Heart right ventricle (tissue), 16 donors: Measurements from ENCODE around the gene SLC12A6. TPM values are rescaled to one million over a fixed set of nuclear protein-coding genes. Genes with fewer than 3 reads are reported as not detected.
"Not testable (repeated sequence)": the region's sequence is repeated elsewhere in the genome, so short reads cannot be mapped to it uniquely, and the experiment has no call there.

ENCODE experiments used
- ATAC-seq, 8 donors: fragments of 200-7000 bp; cut with Tn5 transposase; one replicate each; pipeline ENCODE4 v1.9.1; 2020; ENCODE audit warnings: mild to moderate bottlenecking in 8 of 8, moderate library complexity in 8 of 8, moderate number of reproducible peaks in 1 of 8
- DNase-seq, 2 donors: peaks; one replicate each; pipeline ENCODE4 v3.0.0-alpha.2; 2020
- H3K27ac ChIP-seq, 10 donors: fragments of 200-600 bp; sonication (generic) in 2 of 10; one replicate each; pipeline versions ENCODE4 v1.5.0 to v1.8.0; 2020 to 2022; ENCODE audit warnings: mild to moderate bottlenecking in 3 of 10
- H3K27me3 ChIP-seq, 7 donors: fragments of 200-600 bp; one replicate each; pipeline ENCODE4 v1.8.0; 2021 to 2022; ENCODE audit warnings: mild to moderate bottlenecking in 2 of 7
- H3K36me3 ChIP-seq, 9 donors: fragments of 200-600 bp; sonication (generic) in 1 of 9; one replicate each; pipeline versions ENCODE4 v1.5.0 to v1.8.0; 2020 to 2022; ENCODE audit warnings: mild to moderate bottlenecking in 2 of 9
- H3K4me1 ChIP-seq, 9 donors: fragments of 200-600 bp; sonication (generic) in 1 of 9; one replicate each; pipeline versions ENCODE4 v1.5.0 to v1.8.0; 2020 to 2022; ENCODE audit warnings: mild to moderate bottlenecking in 4 of 9
- H3K4me3 ChIP-seq, 10 donors: fragments of 200-600 bp; sonication (generic) in 2 of 10; one replicate each; pipeline versions ENCODE4 v1.5.0 to v1.8.0; 2020 to 2022; ENCODE audit warnings: mild to moderate bottlenecking in 7 of 10, moderate library complexity in 2 of 10
- H3K9me3 ChIP-seq, 11 donors: fragments of 200-600 bp in 10 of 11; sonication (generic) in 2 of 11; one replicate each; pipeline versions ENCODE4 v1.5.0 to v1.8.0; 2013 to 2022; ENCODE audit warnings: mild to moderate bottlenecking in 2 of 11, control low read depth in 1 of 11, moderate library complexity in 1 of 11
- WGBS, 2 donors: extraction: QIAGEN DNeasy Blood & Tissue Kit; methylation state at CpG; one replicate each; pipeline ENCODE4 v1.1.7; 2013; ENCODE audit warnings: inconsistent platforms in 1 of 2; 5-methylcytosine and 5-hydroxymethylcytosine counted together
- intact Hi-C, 10 donors: fragments of 100-400 bp; cut with DNase I; formaldehyde crosslinking; loops; one replicate each; pipeline versions ENCODE4 v1.11.1 to v1.14.2; 2022
- polyA plus RNA-seq, 2 donors: library from polyadenylated mRNA; stranded (reverse); fragments of 200-250 nt; gene quantifications; one replicate each; pipeline ENCODE4 v1.2.3, GENCODE V29; 2013
- total RNA-seq, 10 donors: library from RNA; stranded (reverse); fragmentation: NEBNext Ultra II Directional in 3 of 10; extraction: Animal tissue kit (Norgen Biotek cat#: 25700) in 3 of 10; gene quantifications; one replicate each; pipeline versions ENCODE4 v1.2.1 to v1.2.4, GENCODE V29; 2021 to 2023
- TF ChIP-seq, protein P1 (sequence below), 9 donors: fragments of 200-600 bp; sonication (generic) in 2 of 9; IDR thresholded peaks; one replicate each; pipeline versions ENCODE4 v1.5.0 to v1.8.0; 2021 to 2022; ENCODE audit warnings: antibody characterized with exemption in 9 of 9, mild to moderate bottlenecking in 5 of 9, moderate library complexity in 1 of 9
- donor health status: Arrhythmogenic right ventricular cardiomyopathy.
- donor health status: ischemic (EF 13 %, LVEDD 7.1; RV severe dilation, severe dysfunction).
- donor health status: healthy with polysubstance abuse.
- donor health status: DM: no; HTN: yes; CAD: no.
- donor health status: DM: no; HTN: no; CAD: no.
- donor health status: ischemic (EF 25% LVEDD 6.9; RV normal size, moderate dysfunction).
- donor health status: ischemic (EF 25% LVEDD 5.7; RV mildly dilated, moderate dysfunction).
- donor health status: healthy.
- donor health status: DM: yes; HTN: yes; CAD: no.
- donor health status: Ischemic cardiomyopathy.
- donor health status: ischemic (EF 35%, LVEDD 5.7; RV mildly dilated, moderate dysfunction).
- donor health status: nonischemic (EF 11% LVEDD 7.7; RV severe dilation, severe dysfunction).
- donor health status: DM: yes; HTN: yes; CAD: no.
- donor health status: PGD.
- donor health status: ischemic (EF 29% LVEDD 5.4; RV normal size, mild dysfunction).
- donor health status: nonischemic (EF 23%, LVEDD 6.1; RV moderate dilation, normal function).

SLC12A6 gene
- total and polyA plus RNA-seq, 12 donors, result 3.4 to 33.6 (median 24.3) TPM

DNA sequence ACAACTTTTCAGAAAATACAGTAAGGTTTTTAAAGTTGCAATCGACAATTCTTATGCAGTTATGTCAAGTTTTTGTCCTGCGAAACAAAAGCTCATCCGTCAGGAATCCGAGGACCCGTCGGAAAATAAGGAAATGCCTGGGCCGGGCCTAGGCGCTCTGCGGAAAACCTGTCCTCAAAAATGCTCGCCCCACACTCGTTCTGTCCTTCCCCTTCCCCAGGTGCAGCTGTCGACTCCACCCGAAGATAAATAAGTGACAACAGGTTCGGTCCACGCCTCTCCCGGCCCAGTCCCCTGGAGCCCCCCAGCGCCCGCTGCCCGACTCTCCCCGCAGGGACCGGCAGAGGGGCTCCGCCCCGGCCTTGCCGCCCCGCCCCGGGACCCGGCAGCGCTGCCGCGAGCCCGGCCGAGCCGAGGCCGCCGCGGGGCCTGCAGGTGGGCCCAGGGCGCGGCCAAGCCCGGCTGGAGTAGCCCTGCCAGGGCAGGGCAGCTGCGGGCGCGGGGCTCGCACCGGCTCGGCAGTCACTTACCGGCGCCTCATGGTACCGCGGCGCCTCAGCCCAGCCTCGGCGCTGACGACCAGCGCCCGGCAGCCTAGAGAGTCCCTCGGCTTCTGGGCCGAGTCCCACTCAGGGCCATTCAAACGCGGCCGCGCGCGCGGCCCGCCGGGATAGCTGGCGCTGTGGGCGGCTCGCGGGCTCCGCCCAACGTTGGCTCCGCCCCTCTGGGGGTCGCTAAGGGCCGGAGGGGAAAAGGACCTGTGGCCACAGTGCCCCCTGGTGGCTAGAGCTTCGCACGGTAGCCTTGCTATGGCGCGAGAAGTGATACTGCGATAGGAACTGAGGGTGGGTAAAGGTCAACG is 127.9 kb downstream of the SLC12A6 start, which contains the start of gene KATNBL1:
TSS of gene KATNBL1 (minus strand) at position 676 of the 862 bp plus-strand sequence. CDS start 46,420 bp downstream, outside the sequence.
- Histone ChIP-seq H3K9me3 (no peaks in the 10 kb centered on the region), H3K27ac (peak within 1 kb of the TSS; percentile 5 to 90 (median 82)), H3K27me3 (no peaks in the 10 kb centered on the region), H3K4me1 (peaks cover 7 to 25% (median 13%) of the 10 kb centered on the region in 9 donors), H3K4me3 (peak within 1 kb of the TSS; percentile 46 to 90 (median 68)), H3K36me3 (peaks cover 0 to 7% (median 0%) of the 10 kb centered on the region in 9 donors)
- intact Hi-C loops, result loop anchor here (1.0 to 10.0 kb wide), 9 partner anchors 15 to 149 kb away; partner anchors contain the start of genes EMC7 (in 2 of the 10) and PGBD4 (in 2 of the 10)
- ATAC-seq (peak; percentile 99 to 100 (median 100)), DNase-seq (peak; percentile 97 to 99)
- 0 to 1% methylated on average over 77 to 81 of the region's 81 CpGs for WGBS, 2 donors
- TF ChIP-seq, protein P1, sequence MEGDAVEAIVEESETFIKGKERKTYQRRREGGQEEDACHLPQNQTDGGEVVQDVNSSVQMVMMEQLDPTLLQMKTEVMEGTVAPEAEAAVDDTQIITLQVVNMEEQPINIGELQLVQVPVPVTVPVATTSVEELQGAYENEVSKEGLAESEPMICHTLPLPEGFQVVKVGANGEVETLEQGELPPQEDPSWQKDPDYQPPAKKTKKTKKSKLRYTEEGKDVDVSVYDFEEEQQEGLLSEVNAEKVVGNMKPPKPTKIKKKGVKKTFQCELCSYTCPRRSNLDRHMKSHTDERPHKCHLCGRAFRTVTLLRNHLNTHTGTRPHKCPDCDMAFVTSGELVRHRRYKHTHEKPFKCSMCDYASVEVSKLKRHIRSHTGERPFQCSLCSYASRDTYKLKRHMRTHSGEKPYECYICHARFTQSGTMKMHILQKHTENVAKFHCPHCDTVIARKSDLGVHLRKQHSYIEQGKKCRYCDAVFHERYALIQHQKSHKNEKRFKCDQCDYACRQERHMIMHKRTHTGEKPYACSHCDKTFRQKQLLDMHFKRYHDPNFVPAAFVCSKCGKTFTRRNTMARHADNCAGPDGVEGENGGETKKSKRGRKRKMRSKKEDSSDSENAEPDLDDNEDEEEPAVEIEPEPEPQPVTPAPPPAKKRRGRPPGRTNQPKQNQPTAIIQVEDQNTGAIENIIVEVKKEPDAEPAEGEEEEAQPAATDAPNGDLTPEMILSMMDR (IDR thresholded peaks at IDR 0.05), result peak; percentile 92 to 98 (median 96)

DNA sequence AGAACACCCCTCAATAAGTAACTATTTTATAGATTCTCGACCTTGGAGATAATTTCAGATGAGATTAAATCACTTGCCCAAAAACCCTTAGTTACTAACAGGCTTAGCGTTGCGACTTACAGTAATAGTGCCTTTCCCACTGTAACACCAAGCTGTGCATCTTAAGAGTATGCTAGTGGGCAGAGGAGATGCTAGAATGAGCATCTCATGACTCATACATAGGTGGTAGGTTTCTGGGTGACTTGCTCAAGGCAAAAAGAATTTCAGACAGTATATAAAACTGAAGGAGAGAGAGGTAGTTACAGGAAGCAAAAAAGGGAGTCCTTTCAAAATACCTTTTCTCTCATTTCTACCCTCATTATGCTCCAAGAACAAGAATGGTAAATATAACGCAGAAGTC is 131.6 kb downstream of the SLC12A6 start:
- Histone ChIP-seq H3K4me3 (no peak overlapping the region), H3K27ac (no peak overlapping the region), H3K4me1 (peaks cover 7 to 25% (median 13%) of the 10 kb centered on the region in 9 donors), H3K36me3 (peaks cover 0 to 9% (median 0%) of the 10 kb centered on the region in 9 donors), H3K9me3 (no peaks in the 10 kb centered on the region), H3K27me3 (no peaks in the 10 kb centered on the region)
- intact Hi-C loops, result loop anchor here in 2 of 10 donors (5.0 to 10.0 kb wide), 2 partner anchors 61 to 104 kb away; partner anchors contain the start of genes EMC7 (in 1 of the 2) and PGBD4 (in 1 of the 2)
- 95% methylated on average over 4 of the region's 4 CpGs for WGBS, 2 donors
- ATAC-seq, result no peak
- DNase-seq, result no peak
- TF ChIP-seq, protein P1 (IDR thresholded peaks at IDR 0.05), result no peak

DNA sequence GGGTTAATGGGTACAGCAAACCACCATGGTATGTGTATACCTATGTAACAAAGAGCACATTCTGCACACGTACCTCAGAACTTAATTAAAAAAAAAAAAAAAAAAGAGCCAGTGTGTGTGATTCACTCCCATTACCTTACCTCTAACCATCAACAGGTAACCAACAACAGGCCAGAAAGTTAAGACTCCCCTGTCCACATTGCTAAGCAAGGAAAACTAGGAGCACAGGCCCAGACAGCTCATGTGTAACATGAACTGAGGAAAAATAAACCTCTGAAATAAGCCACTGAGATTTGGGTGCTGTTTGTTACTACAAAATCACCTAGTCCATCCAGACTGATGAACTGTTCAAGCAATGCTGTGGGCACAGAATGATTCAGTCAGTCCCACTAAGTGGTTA is 133.6 kb downstream of the SLC12A6 start:
- WGBS, 2 donors, result 92% methylated on average over 1 of the region's 1 CpG
- no peak for DNase-seq
- H3K27me3 ChIP-seq, result no peaks in the 10 kb centered on the region

DNA sequence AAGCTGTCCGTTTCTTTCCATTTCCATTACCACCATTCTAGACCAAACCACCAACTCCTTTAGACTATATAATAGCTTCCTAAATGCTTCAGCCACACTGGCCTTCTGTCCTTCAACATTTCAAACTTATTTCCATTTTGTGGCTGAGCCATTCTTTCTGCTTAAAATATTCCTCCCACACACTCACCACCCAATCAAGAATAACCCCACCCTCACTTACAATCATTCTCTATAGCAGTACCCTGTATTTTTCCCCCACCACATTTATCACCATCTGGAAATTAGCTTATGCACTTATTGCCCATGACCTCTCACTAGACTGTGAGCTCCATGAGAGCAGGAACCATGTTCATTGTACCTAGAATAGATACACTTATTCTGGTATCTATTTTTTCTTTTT is 134.3 kb downstream of the SLC12A6 start:
- no peak for DNase-seq
- Histone ChIP-seq H3K9me3 (peaks cover 0 to 4% (median 0%) of the 10 kb centered on the region in 11 donors), H3K27me3 (no peaks in the 10 kb centered on the region), H3K4me3 (no peak overlapping the region), H3K36me3 (peaks cover 0 to 18% (median 0%) of the 10 kb centered on the region in 9 donors), H3K27ac (no peak overlapping the region), H3K4me1 (peaks cover 0 to 10% (median 4%) of the 10 kb centered on the region in 9 donors)
- intact Hi-C loops, result loop anchor here in 1 of 10 donors (10.0 kb wide), 1 partner anchor 59 kb away; no protein-coding TSS in a partner anchor
- no peak for ATAC-seq
- TF ChIP-seq, protein P1 (IDR thresholded peaks at IDR 0.05), result no peak
- 89 to 93% methylated on average over 1 of the region's 1 CpG for WGBS, 2 donors

More for the DNA sequence above, 133.6 kb downstream of the SLC12A6 start:
- Histone ChIP-seq H3K4me3 (no peak overlapping the region), H3K27ac (no peak overlapping the region), H3K9me3 (peaks cover 0 to 4% (median 0%) of the 10 kb centered on the region in 11 donors), H3K4me1 (peaks cover 5 to 17% (median 10%) of the 10 kb centered on the region in 9 donors), H3K36me3 (peaks cover 0 to 16% (median 0%) of the 10 kb centered on the region in 9 donors)
- TF ChIP-seq, protein P1 (IDR thresholded peaks at IDR 0.05), result no peak
- no peak for ATAC-seq
- intact Hi-C loops, result loop anchor here in 1 of 10 donors (10.0 kb wide), 1 partner anchor 59 kb away; no protein-coding TSS in a partner anchor

DNA sequence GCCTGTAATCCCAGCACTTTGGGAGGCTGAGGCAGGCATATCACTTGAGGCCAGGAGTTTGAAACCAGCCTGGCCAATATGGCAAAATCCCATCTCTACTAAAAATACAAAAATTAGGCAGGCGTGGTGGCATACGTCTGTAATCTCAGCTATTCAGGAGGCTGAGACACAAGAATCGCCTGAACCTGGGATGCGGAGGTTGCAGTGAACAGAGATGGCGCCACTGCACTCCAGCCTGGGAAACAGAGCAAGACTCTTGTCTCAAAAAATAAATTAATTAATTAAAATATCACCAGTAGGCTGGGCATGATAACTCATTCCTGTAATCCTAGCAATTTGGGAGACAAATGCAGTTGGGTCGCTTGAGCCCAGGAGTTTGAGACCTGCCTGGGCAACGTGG is 144.3 kb downstream of the SLC12A6 start:
- H3K36me3 ChIP-seq, H3K27ac ChIP-seq, H3K9me3 ChIP-seq, H3K4me1 ChIP-seq, ATAC-seq, H3K27me3 ChIP-seq, intact Hi-C loops, H3K4me3 ChIP-seq, DNase-seq: not testable (repeated sequence)
- WGBS, 2 donors, result 92 to 95% methylated on average over 7 of the region's 7 CpGs
